GM13976 (cell line): ENCODE measurements around the gene GOLGA8K.
"Not testable (repeated sequence)": the region's sequence is repeated elsewhere in the genome, so short reads cannot be mapped to it uniquely, and the experiment has no call there.

Experiments
- DNase-seq: peaks from one replicate; pipeline ENCODE4 v3.0.0; 2012; ENCODE audit warnings: low spot score
- in situ Hi-C: fragments of 300-500 bp; cut with MboI; formaldehyde crosslinking; loops from one replicate; pipeline ENCODE4 v1.12.0; 2022; ENCODE audit warnings: low sequenced_read_pairs, mixed read lengths, inconsistent platforms; ENCODE audit not compliant: unreplicated experiment

Gene GOLGA8K

DNA sequence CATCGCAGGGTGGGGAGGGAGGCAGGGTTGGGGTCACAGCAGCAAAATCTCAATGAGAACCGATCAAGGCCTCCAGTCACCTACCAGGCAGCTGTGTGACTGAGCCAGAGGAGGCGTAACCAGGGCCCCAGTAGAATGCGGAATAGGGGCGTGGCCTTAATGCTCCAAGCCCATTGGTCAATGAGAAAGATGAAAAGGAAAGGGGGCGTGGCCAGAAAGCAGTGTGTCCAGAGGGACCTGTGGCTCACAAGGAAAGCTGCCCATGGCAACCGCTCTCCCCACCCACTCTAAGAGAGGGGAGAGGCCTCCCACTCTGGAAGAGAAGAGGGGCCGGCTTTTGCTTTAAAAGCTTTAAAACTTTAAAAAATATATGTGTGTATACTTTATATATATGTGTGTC lies at the start of gene GOLGA8K:
TSS of gene GOLGA8K (minus strand) at position 101 of the 400 bp plus-strand sequence. CDS start at position 3, 98 bp downstream.
- in situ Hi-C loops, DNase-seq: not testable (repeated sequence)

DNA sequence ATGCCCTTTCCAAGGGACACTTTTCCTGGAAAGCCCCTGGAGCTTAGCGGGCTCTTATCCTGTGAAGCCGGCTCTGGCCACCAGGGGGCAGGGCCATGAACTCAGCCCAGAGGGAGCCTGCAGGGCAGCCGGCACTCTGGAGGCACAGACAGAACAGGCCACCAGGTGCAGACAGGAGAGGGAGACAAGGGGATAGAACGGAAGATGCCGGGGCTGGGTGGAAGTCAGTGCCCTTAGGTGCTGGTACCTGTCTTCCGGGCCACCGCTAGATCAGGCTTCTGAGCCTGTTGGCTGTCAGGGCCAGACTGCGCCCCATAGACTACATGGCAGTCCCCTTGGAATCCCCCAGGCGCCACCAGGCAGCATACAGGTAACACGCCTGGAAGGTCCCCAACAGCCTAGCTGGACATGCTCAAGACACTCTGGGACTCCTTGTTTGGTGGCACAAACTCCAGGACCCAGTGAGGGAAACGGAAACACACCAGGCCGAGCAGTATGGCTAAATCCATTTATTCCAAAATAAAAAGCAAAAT lies 37.4 kb upstream of the GOLGA8K start:
- in situ Hi-C loops, DNase-seq: not testable (repeated sequence)

DNA sequence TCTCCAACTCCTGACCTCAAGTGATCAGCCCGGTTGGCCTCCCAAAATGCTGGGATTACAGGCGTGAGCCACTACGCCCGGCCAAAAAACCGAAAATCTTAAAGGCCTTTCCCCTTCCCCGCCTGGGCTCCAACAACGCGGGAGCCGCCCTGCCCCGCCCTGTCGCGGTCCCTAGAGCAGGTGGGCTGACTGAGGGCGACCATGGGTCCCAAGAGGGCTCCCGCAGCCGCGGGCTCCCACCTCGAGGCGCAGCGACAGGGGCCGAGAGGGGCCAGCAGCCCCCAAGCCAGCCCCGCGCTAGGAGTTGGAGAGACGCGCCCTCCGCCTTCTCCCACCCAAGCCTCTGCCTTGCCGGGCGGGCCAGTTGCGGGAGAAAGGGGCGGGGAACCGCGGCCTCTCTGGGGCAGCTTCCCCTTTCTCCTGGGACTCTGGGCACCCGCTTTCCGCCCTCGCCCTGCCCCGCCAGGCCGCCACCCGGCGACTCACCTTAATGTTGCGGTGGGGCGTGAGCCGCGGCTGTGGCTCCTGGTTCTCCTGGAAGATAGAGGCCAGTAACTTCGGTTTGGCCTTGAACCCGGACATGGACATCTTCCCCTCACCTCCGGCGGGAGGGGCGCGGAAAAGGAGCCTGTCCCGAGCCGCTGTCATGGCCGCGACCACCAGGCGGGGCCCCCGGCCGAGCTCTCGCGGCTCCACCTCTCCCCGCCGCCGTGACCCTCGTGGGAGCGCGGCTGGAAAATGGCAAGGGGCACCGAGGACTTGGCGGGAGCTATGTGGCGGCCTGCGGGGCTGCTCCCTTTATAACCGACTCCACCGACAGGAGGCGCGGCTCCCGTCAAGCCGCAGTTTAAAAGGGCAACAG lies 31.2 kb upstream of the GOLGA8K start:
- DNase-seq, in situ Hi-C loops: not testable (repeated sequence)

DNA sequence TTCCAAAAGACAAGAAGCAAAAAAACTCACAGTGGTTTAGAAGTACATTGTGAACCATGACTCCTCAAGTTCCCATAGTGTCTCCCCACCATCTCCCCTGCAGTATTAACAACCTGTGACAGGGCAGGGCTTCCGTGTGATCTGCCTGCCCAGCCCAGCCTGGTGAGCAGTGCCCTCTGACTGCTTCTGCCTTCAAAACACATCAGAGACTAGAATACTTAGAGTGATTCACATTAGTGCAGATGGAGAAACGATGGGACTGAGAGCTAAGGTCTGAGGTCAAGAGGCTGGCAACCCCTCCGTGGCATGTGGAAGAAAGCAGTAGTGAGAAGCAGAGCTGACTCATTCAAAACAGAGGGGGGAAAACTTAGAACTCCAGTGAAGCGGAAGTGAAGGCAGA lies 24.5 kb upstream of the GOLGA8K start:
- DNase-seq, in situ Hi-C loops: not testable (repeated sequence)

DNA sequence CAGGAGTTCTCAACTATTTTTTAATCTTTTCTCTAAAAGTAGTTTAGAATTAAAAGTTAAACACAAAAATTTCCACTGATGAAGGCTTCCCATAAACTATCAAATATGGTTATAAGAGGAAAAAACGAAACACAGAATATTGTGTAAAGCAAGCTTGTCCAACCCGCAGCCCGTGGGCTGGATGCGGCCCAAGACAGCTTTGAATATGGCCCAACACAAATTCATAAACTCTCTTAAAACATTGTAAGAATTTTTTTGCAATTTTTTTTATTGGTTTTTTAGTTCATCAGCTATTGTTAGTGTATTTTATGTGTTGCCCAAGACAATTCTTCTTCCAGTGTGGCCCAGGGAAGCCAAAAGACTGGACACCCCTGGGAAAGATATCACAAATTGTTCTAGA lies 23.4 kb upstream of the GOLGA8K start:
- DNase-seq, in situ Hi-C loops: not testable (repeated sequence)

DNA sequence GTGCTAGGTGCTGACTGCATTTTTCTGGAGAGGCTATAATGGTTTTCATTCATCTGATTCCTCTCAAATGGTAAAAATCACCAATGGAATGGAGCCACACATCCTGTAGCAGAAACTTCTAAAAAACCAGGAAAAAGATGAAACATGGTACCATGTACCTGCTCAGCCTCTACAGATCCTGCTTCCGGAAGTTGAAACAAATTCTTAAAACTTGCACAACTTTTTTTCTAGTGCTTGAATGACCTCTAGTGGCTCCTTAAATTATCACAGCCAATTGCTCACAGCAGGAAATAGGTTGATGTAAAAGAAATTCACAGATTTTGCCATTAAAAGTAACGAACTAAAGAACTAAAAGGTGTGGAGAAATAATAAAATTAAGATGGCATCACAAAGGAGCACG lies 4.8 kb upstream of the GOLGA8K start:
- in situ Hi-C loops, DNase-seq: not testable (repeated sequence)

GRCh38 chr15:32396522-32396921 lies 6.6 kb downstream of the GOLGA8K start:
- DNase-seq, in situ Hi-C loops: not testable (repeated sequence)

DNA sequence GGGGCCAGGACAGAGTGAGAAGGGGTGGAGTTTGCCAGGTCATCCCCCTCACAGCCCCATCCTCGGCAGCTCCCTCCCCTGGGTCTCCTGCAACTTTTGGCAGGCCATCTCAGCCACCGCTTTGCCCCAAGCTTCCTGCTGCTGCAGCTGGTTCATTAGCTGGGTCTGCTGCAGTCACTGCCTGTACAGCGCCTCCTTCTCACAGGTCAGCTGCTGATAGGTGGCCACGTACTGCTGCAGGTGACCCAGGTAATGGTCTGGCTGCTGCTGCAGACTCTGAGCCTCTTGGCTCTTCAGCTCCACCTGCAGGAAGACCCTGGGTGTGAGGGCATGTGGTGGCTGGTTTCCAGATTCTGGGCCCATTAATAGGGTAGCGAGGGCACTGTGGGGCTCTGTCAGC lies 8.3 kb downstream of the GOLGA8K start:
- in situ Hi-C loops, DNase-seq: not testable (repeated sequence)

GRCh38 chr15:32388050-32388648 lies 14.9 kb downstream of the GOLGA8K start:
- DNase-seq, in situ Hi-C loops: not testable (repeated sequence)

- in situ Hi-C loops, DNase-seq: not testable (repeated sequence)
Measured at GRCh38 chr15:32385823-32386495, 17.1 kb downstream of the GOLGA8K start.

- in situ Hi-C loops, DNase-seq: not testable (repeated sequence)
Measured at GRCh38 chr15:32374185-32374584, 28.9 kb downstream of the GOLGA8K start.

GRCh38 chr15:32373707-32374106 lies 29.4 kb downstream of the GOLGA8K start:
- DNase-seq, in situ Hi-C loops: not testable (repeated sequence)

GRCh38 chr15:32372075-32372474 lies 31.0 kb downstream of the GOLGA8K start:
- in situ Hi-C loops, DNase-seq: not testable (repeated sequence)

GRCh38 chr15:32370526-32370925 lies 32.6 kb downstream of the GOLGA8K start:
- DNase-seq, in situ Hi-C loops: not testable (repeated sequence)

DNA sequence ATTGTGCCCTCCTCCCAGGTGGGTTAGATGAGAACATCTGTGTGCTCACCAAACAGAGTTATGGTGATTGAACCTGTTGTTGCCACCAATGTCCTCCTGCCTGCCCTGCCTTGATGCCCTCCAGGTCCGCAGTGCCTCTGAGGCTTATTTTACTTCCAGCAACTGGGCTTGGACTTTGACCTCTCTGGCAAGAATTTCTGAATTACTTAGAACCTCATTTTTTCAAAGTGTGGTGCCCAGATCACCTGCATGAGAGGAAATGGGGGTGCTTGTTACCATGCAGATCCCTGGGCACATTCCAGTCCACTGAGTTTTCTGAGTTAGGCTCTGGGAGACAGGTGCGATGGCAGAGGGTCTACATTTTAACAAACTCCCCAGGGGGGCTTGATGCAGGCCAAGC lies 33.0 kb downstream of the GOLGA8K start:
- DNase-seq, in situ Hi-C loops: not testable (repeated sequence)

GRCh38 chr15:32366492-32366891 lies 36.6 kb downstream of the GOLGA8K start:
- in situ Hi-C loops, DNase-seq: not testable (repeated sequence)

GRCh38 chr15:32365955-32366354 lies 37.1 kb downstream of the GOLGA8K start:
- DNase-seq, in situ Hi-C loops: not testable (repeated sequence)

DNA sequence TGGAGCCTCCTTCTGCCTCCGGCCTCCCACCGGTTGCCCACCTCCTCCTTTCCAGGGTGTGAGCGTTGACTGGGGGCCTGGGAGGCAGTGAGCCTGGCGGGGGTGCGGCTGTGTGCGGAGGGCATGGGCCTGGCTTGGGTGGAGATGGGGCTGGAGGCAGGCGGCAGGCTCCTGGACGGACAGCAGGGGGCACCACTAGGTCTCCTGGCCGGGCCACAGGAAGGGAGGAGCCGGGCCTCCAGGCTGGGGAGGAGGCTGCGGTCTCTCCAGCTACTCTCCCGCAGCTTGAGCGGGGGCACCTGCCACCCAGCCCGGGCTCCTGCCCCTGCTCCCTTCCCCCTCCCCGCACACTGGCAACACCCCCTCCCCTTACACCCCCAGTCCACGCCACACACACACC lies 38.1 kb downstream of the GOLGA8K start:
- in situ Hi-C loops, DNase-seq: not testable (repeated sequence)

DNA sequence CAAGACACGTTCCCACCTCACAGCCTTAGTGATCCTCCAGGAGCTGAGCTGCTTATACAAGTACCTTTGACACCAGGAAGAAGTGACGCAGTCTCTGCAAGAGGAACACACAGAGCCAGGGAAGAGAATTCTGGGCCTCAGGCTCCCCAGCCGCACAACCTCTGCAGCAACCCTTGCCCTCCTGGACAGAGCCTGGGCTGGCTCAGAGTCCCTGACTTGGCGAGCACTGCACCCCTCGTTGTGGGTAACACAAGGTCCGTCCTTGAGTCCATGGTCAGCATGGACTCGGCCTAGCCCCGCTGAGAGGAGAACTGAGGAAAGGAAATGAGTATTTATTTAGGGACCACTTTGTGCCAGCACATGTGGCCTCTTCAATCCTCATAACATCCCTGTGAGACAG lies 39.6 kb downstream of the GOLGA8K start:
- DNase-seq, in situ Hi-C loops: not testable (repeated sequence)
